ENCODE results near the gene PAAF1.
"Not testable (repeated sequence)": the region's sequence is repeated elsewhere in the genome, so short reads cannot be mapped to it uniquely, and the experiment has no call there.

Gene PAAF1

GRCh38 chr11:73883856-73884255 lies 7.1 kb downstream of the PAAF1 start:
- no peak for DNase-seq (ENCODE audit: low read depth)

DNA sequence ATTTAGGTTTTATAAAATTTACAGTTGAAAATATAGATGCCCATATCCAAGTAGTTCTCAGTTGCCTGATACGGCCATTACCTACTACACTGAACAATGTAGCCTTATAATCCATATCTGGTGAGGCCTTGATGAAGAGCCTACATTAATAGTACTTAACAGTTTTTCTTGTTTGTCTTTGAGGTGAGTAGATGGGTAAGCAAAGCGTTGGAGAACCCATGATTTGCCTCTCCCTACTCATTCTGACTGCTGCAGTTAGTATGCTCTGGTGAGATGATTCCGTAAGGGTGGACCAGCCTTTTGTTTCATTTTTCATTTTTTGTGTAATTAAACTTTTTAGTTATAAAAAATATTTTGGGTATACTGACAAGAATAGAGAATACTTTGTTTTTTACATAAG lies 11.4 kb downstream of the PAAF1 start:
- DNase-seq (ENCODE audit: low read depth), result no peak

GRCh38 chr11:73889019-73889418 lies 12.2 kb downstream of the PAAF1 start:
- no peak for DNase-seq (ENCODE audit: low read depth)

DNA sequence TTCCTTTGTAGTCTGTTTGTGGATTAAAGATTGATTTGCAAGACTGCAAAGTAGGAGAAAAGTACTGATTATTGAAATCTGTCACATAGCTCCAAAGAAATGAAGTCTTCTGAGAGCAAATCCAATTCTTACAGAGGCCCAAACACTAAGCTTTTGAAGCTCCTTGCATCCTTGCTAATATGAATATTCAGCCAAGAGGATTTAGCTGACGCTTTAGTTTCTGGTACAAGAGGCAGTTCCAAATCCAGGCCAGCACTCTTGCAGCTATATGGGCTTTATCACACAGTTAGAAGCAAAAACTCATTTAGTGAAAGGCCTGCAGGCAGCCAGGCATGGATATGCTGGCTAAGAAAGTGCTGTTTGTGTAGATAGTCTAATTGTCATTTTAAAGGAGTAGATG lies 12.7 kb downstream of the PAAF1 start:
- DNase-seq (ENCODE audit: low read depth), result no peak

DNA sequence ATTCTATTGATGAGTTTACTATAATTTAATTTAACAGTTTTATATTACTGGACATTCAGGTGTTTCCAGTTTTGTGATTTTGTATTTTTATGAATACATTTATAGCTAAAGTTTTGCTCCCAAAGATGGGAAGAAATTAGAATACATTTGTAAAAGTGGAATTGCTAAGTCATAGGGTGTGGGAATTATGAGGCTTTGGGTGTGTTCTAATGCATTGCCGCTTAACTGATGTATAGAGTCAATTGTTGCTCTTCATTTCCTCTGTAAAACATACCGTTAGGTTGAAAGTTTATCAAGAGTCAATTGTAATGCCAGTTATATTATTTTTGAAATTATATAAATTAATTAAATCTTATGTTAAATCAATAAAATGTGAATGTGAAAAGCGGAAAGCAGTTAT lies 16.2 kb downstream of the PAAF1 start:
- no peak for DNase-seq (ENCODE audit: low read depth)

- no peak for DNase-seq (ENCODE audit: low read depth)
Measured at GRCh38 chr11:73894725-73895335, 18.0 kb downstream of the PAAF1 start.

- DNase-seq (ENCODE audit: low read depth), result no peak
Measured at GRCh38 chr11:73902303-73902702, 25.5 kb downstream of the PAAF1 start.

DNA sequence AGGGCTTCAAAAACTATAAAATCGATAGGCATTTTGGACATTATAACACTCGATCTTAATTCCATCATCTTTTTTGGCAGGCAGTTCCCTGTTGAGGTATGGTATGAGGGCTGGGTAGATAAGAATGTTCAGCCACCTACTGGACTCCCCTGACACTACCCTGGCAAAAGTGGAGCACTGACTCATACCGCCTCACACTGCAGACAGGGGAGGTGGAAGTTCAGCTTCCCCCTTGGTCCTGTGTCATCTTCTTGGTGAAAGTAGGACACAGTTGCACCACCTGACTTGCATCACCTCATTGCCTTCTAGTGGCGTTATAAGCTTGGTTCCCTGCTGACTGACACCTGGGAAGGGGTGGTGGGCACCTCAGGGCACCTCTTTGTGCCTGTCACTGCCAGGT lies 30.4 kb downstream of the PAAF1 start:
- DNase-seq (ENCODE audit: low read depth), result no peak

GRCh38 chr11:73912026-73912425 lies 35.2 kb downstream of the PAAF1 start:
- no peak for DNase-seq (ENCODE audit: low read depth)

DNA sequence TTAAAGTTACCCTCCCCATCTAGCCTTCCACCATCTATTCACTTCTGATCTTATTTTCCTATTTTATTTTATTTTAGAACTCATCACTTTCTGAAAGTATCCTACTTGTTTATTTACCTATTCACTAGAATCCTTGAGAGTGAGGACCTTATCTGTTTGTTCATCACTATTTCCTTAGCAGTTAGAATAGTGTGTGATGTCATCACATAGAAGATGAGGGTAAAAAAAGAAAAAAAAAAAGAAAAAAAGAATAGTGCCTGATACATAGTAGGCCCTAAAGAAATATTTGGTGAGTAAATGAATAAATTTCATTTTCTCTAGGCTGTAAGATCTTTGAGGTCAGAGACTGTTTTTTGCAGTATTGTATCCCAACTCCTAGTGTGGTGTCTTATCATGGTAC lies 36.7 kb downstream of the PAAF1 start:
- no peak for DNase-seq (ENCODE audit: low read depth)

DNA sequence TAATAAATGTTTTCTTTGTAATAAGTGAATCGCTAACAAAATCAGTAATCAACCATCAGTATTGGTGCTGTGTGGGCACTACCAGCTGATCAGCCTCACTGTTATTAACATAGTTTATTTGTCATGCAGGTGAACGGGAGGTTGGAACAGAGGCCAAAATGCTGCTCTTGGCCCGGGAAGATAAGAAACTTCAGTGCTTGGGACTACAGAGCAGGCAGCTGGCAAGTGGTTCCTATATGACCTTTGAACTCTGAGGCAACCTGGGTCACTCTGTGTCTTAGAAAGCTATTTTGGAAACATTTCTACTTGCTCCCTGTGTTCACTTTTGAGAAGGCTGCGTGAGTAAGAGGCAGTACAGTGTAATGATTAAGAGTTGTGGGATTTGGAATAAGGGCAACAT lies 37.5 kb downstream of the PAAF1 start:
- DNase-seq (ENCODE audit: low read depth), result no peak

- no peak for DNase-seq (ENCODE audit: low read depth)
Measured at GRCh38 chr11:73916435-73916834, 39.6 kb downstream of the PAAF1 start.

DNA sequence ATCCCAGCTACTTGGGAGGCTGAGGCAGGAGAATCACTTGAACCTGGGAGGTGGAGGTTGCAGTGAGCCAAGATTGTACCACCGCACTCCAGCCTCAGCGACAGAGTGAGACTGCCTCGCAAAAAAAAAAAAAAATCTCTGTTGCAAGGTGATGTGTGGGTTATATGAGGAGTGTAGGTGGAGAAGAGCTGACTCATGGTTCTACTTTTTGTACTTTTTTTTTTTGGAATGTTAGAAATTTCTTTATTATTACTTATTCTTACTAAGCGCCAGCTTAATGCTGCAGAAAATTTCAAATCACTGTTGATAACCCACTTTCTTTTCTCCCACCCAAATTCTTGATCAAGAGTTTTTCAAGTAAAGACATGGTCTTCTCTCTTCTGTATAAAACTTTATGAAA lies 44.4 kb downstream of the PAAF1 start:
- no peak for DNase-seq (ENCODE audit: low read depth)

- no peak for DNase-seq (ENCODE audit: low read depth)
Measured at GRCh38 chr11:73929388-73929787, 52.6 kb downstream of the PAAF1 start.

DNA sequence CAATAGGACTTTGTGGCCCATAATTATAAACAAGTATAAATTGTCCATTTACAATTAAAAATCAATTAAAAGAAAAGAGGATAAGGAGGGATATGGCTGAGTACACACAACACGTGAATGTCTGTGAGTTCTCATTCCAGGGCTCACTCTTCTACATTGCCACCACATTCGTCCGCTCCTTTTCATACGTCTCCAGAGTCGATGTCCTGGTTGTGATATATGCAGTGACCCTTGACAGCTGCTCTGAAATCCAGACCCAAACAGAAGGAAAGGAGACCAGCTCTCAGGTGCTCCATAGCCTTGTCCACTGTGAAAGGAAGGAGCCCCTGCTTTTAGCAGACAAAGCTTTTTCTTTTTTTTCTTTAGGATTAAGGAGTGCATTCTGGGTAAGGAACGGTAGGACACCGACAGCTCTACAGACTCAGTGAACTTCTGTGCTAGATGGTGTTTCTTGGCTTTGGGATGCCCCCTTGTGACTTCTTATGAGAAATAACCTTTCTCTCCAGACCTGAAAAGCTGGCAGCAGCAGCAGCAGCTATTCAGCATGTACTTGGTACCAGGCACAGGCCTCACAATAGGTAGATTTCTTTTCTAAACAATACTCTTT lies 54.3 kb downstream of the PAAF1 start:
- no peak for DNase-seq (ENCODE audit: low read depth)

GRCh38 chr11:73931951-73932350 lies 55.2 kb downstream of the PAAF1 start:
- DNase-seq (ENCODE audit: low read depth), result no peak

GRCh38 chr11:73932781-73933180 lies 56.0 kb downstream of the PAAF1 start:
- DNase-seq (ENCODE audit: low read depth), result no peak

GRCh38 chr11:73936047-73936446 lies 59.2 kb downstream of the PAAF1 start:
- DNase-seq (ENCODE audit: low read depth), result not testable (repeated sequence)

DNA sequence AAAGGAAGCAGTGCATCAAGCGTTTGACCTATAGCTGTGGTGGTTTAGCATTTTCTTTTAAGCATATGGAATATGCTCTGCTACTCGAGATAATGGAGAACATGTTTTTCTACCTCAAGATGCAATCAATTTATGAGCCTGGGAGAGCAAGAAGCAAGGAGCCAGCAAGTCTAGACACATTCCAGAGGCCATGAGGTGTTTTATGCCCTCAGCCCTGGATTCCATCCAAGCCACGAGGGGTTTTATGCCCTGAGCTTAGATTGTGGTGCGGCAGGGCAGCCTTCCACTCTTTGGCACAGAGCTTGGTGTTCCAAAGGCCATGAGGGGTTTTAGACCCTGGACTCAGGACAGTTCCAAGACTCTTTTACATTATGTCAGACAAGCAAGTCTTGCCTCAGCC lies 62.3 kb downstream of the PAAF1 start:
- DNase-seq (ENCODE audit: low read depth), result no peak

DNA sequence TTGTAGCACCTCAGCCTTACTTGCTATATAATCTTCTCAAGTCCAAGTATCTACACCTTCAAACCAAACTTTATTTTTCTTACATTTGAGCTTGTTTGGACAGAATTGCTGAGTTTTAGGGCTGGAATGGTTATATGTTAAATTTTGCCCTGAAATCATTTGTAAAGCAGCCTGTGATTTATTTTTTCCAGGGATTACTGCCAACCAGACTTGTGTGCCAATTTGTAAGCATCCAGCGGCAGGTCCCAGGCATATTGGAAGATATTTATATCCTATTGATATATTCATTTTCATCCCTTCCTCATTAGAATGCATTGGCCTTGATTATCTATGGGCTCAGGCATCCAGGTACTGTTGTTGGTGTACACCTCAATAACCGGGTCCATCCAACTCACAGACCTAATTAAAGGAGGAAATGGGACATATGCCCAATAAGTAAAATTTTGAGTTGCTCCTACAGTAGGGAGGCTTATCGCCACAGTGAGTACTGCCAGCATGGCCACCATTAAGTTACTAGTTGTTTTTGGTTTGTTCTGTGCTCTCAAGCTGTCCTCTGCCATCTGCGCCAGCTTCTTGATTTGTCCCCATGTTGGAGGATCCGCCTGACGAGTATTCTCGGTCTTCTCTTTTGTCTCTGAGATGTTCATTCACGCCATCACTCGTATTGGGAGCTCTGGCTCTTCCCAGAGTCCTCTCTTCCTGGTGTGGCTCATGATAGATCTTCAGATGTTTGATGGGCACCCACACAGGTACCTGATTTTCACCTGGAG lies 64.2 kb downstream of the PAAF1 start:
- DNase-seq (ENCODE audit: low read depth), result no peak

- DNase-seq (ENCODE audit: low read depth), result no peak
Measured at GRCh38 chr11:73942010-73942409, 65.2 kb downstream of the PAAF1 start.

DNA sequence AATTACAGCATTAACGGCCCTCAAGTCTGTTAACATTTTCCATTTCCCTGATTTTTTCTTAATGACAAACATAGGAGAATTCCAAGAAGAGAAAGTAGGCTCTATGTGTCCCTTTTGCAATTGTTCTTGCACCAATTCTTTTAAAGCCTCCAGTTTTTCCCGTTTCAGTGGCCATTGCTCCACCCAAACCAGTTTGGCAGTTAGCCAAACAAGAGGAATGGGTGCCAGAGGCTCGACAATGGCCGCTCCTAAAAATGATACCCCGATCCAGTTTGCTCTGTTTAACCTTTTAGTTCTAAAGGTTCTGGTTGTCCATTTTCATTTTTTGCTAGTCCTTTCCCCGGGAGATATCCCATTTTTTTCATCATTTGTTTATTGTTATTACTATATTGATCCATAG lies 67.3 kb downstream of the PAAF1 start:
- no peak for DNase-seq (ENCODE audit: low read depth)

DNA sequence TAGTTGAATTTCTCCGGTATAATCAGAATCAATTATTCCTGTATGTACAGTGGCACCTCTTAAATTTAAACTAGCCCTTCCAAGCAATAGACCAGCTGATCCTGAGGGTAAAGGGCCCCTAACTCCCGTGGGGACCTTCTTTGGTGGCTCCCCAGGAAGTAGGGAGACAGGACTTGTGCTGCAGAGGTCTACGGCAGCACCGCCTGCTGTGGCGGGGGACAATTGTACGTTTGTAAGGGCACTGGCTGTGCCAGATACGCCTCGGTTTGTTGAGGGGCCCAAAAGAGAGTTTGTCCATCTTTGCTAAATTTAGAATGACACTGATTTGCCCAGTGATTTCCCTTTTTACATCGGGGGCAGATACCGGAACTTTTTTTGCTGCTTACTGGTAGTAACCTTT lies 68.1 kb downstream of the PAAF1 start:
- no peak for DNase-seq (ENCODE audit: low read depth)

- DNase-seq (ENCODE audit: low read depth), result no peak
Measured at GRCh38 chr11:73945396-73945795, 68.6 kb downstream of the PAAF1 start.

Data from stimulated activated CD8-positive, alpha-beta memory T cell treated with anti-CD3 and anti-CD28 coated beads, Interleukin-15, amount 100 ng/mL, for 1 hour (primary cell).